ENCODE data around the gene ETFBKMT. TPM values are rescaled to one million over a fixed set of nuclear protein-coding genes. Genes with fewer than 3 reads are reported as not detected.
"Not testable (repeated sequence)": the region's sequence is repeated elsewhere in the genome, so short reads cannot be mapped to it uniquely, and the experiment has no call there.

ETFBKMT gene
- total RNA-seq, 1 experiment from 2014 or later, result 2.6 TPM

- no peak overlapping the region for H3K4me3 ChIP-seq (ENCODE audit: low read depth, low read length, poor library complexity, severe bottlenecking)
- ChIA-PET CTCF (no interaction called here), POLR2A (ENCODE audit: low non-redundant PET) (interaction anchor here (0.7 kb wide), 1 partner anchor 387 kb away, joined by 4 read pairs; no protein-coding TSS in a partner anchor)
- no peaks in the 10 kb centered on the region for H3K27me3 ChIP-seq (replicated peaks; ENCODE audit: insufficient read depth, low read depth, low read length, poor library complexity)
- DNase-seq (ENCODE audit: low spot score), result no peak
- peaks cover 22% of the 10 kb centered on the region for H3K9me3 ChIP-seq (ENCODE audit: low read depth, low read length, poor library complexity, severe bottlenecking)
- H3K36me3 ChIP-seq (ENCODE audit: insufficient read depth, low read length, poor library complexity, severe bottlenecking), result no peaks in the 10 kb centered on the region
- intact Hi-C loops (cut with micrococcal nuclease; ENCODE audit: unreplicated experiment), result no loop called here
- TF ChIP-seq CTCF (conservative IDR thresholded peaks at IDR 0.05; ENCODE audit: low read depth, low read length) (no peak), EZH2 (IDR thresholded peaks at IDR 0.05; ENCODE audit: borderline replicate concordance, low read depth, low read length, poor library complexity, severe bottlenecking) (no peak)
- no peak overlapping the region for H3K27ac ChIP-seq (ENCODE audit: low read depth, low read length, poor library complexity, severe bottlenecking)
- no peaks in the 10 kb centered on the region for H3K4me1 ChIP-seq (ENCODE audit: insufficient read depth, low read length, poor library complexity, severe bottlenecking)
- BruUV-seq (replicated peaks), result no TSS peak
Observed at GRCh38 chr12:31669020-31669419, 9.5 kb downstream of the ETFBKMT start.

DNA sequence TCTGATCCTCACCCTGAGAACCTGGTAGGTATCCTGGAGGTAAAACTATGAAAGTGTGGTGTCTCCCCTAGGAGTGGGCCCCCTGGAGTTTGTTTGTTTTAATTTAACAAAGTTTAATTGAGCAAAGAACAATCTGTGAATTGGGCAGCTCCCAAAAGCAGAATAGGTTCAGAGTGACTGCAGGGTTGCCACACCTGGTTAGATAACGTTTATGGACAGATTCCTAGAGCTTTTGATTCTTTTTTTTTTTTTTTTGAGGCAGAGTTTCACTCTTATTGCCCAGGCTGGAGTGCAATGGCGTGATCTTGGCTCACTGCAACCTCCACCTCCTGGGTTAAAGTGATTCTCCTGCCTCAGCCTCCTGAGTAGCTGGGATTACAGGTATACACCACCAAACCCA, 10.1 kb downstream of the ETFBKMT start:
- H3K9me3 ChIP-seq (ENCODE audit: low read depth, low read length, poor library complexity, severe bottlenecking), result peaks cover 22% of the 10 kb centered on the region
- intact Hi-C loops (cut with micrococcal nuclease; ENCODE audit: unreplicated experiment); H3K27me3 ChIP-seq (replicated peaks; ENCODE audit: insufficient read depth, low read depth, low read length, poor library complexity); POLR2A ChIA-PET (ENCODE audit: low non-redundant PET); H3K4me1 ChIP-seq (ENCODE audit: insufficient read depth, low read length, poor library complexity, severe bottlenecking); H3K4me3 ChIP-seq (ENCODE audit: low read depth, low read length, poor library complexity, severe bottlenecking); H3K27ac ChIP-seq (ENCODE audit: low read depth, low read length, poor library complexity, severe bottlenecking); CTCF ChIA-PET; BruUV-seq (replicated peaks); DNase-seq (ENCODE audit: low spot score); H3K36me3 ChIP-seq (ENCODE audit: insufficient read depth, low read length, poor library complexity, severe bottlenecking): not testable (repeated sequence)

GRCh38 chr12:31672521-31672920, 13.0 kb downstream of the ETFBKMT start:
- DNase-seq (ENCODE audit: low spot score), result no peak
- no peaks in the 10 kb centered on the region for H3K4me1 ChIP-seq (ENCODE audit: insufficient read depth, low read length, poor library complexity, severe bottlenecking)
- BruUV-seq (replicated peaks), result no TSS peak
- H3K9me3 ChIP-seq (ENCODE audit: low read depth, low read length, poor library complexity, severe bottlenecking), result peaks cover 9% of the 10 kb centered on the region
- ChIA-PET POLR2A (ENCODE audit: low non-redundant PET) (no interaction called here), CTCF (no interaction called here)
- TF ChIP-seq CTCF (conservative IDR thresholded peaks at IDR 0.05; ENCODE audit: low read depth, low read length) (no peak), EZH2 (IDR thresholded peaks at IDR 0.05; ENCODE audit: borderline replicate concordance, low read depth, low read length, poor library complexity, severe bottlenecking) (no peak)
- H3K36me3 ChIP-seq (ENCODE audit: insufficient read depth, low read length, poor library complexity, severe bottlenecking), result no peaks in the 10 kb centered on the region
- intact Hi-C loops (cut with micrococcal nuclease; ENCODE audit: unreplicated experiment), result no loop called here
- no peak overlapping the region for H3K27ac ChIP-seq (ENCODE audit: low read depth, low read length, poor library complexity, severe bottlenecking)
- no peak overlapping the region for H3K4me3 ChIP-seq (ENCODE audit: low read depth, low read length, poor library complexity, severe bottlenecking)
- H3K27me3 ChIP-seq (replicated peaks; ENCODE audit: insufficient read depth, low read depth, low read length, poor library complexity), result no peaks in the 10 kb centered on the region
